Pancreas (tissue), 10 donors: ENCODE measurements around the gene UNC13C. TPM values are rescaled to one million over a fixed set of nuclear protein-coding genes. Genes with fewer than 3 reads are reported as not detected.

ENCODE experiments used
- ATAC-seq, 4 donors: fragments of 200-7000 bp; cut with Tn5 transposase; one replicate each; pipeline versions ENCODE4 v1.8.0 to v1.9.1; 2020; ENCODE audit warnings: mild to moderate bottlenecking in 4 of 4, moderate library complexity in 4 of 4
- DNase-seq, 6 donors: peaks; one replicate each; pipeline ENCODE4 v3.0.0-alpha.2; 2020
- FAIRE-seq: peaks from 2 replicates; lab custom pipeline; 2012; peaks lifted over from hg19 to GRCh38; lab: Jason Lieb, UNC
- H3K27ac ChIP-seq, 4 donors: fragments of 200-600 bp; sonication (generic); 1 replicate in 3 of 4; 2 replicates in 1 of 4; pipeline versions ENCODE4 v1.5.0 to v1.8.0; 2020
- H3K27me3 ChIP-seq, 4 donors: fragments of 200-600 bp; one replicate each; pipeline ENCODE4 v1.8.0; 2021
- H3K36me3 ChIP-seq, 3 donors: fragments of 200-600 bp; sonication (generic) in 1 of 3; one replicate each; pipeline versions ENCODE4 v1.5.0 to v1.8.0; 2020 to 2021
- H3K4me1 ChIP-seq, 3 donors: fragments of 200-600 bp; one replicate each; pipeline ENCODE4 v1.8.0; 2021
- H3K4me3 ChIP-seq, 4 donors: fragments of 200-600 bp; sonication (generic) in 2 of 4; one replicate each; pipeline versions ENCODE4 v1.5.0 to v1.8.0; 2020 to 2021
- H3K9me3 ChIP-seq, 4 donors: fragments of 200-600 bp; one replicate each; pipeline ENCODE4 v1.8.0; 2021
- WGBS, 2 donors: extraction: QIAGEN DNeasy Blood & Tissue Kit; methylation state at CpG; one replicate each; pipeline ENCODE4 v1.1.7; 2013; 5-methylcytosine and 5-hydroxymethylcytosine counted together
- intact Hi-C, 3 donors: fragments of 100-400 bp; cut with DNase I; formaldehyde crosslinking; loops; one replicate each; pipeline versions ENCODE4 v1.11.1 to v1.14.2; 2022
- polyA plus RNA-seq, 2 donors: library from polyadenylated mRNA; stranded (reverse); fragments of 200-250 nt; gene quantifications; one replicate each; pipeline ENCODE4 v1.2.3, GENCODE V29; 2013
- total RNA-seq, 6 donors: library from RNA; stranded (reverse); fragmentation: NEBNext Ultra II Directional in 4 of 6; extraction: Animal tissue kit (Norgen Biotek cat#: 25700) in 4 of 6; gene quantifications; one replicate each; pipeline versions ENCODE4 v1.2.1 to v1.2.4, GENCODE V29; 2021 to 2023
- TF ChIP-seq, protein P1 (sequence below), 4 donors: fragments of 200-600 bp; sonication (generic) in 3 of 4; IDR thresholded peaks; one replicate each; pipeline versions ENCODE4 v1.5.0 to v1.8.0; 2021; ENCODE audit warnings: antibody characterized with exemption in 4 of 4
- donor health status: healthy with polysubstance abuse.
- donor health status: DM: no; HTN: no; CAD: no; lungs with moderate emphysema.
- donor health status: DM: no; HTN: no; CAD: no.
- donor health status: control.
- donor health status: control.
- donor health status: Bipolar disorder and iron deficiency.
- donor health status: DM: yes; HTN: yes; CAD: no.
- donor health status: DM: no; HTN: no; CAD: no.
- donor health status: DM: no; HTN: no; CAD: no.
- donor health status: DM: yes; HTN: yes; CAD: no.

Gene UNC13C
- total and polyA plus RNA-seq, 8 donors, result under 0.01 to 0.38 (median 0.04) TPM; not detected in 2

- intact Hi-C loops, result no loop called here
- Histone ChIP-seq H3K4me3 (no peak overlapping the region), H3K36me3 (no peaks in the 10 kb centered on the region), H3K27ac (no peak overlapping the region), H3K27me3 (peaks cover 0 to 12% (median 4%) of the 10 kb centered on the region in 4 donors), H3K4me1 (peaks cover 0 to 4% (median 0%) of the 10 kb centered on the region in 3 donors), H3K9me3 (no peaks in the 10 kb centered on the region)
- WGBS, 2 donors, result 46 to 52% methylated on average over 8 of the region's 8 CpGs
- TF ChIP-seq, protein P1, sequence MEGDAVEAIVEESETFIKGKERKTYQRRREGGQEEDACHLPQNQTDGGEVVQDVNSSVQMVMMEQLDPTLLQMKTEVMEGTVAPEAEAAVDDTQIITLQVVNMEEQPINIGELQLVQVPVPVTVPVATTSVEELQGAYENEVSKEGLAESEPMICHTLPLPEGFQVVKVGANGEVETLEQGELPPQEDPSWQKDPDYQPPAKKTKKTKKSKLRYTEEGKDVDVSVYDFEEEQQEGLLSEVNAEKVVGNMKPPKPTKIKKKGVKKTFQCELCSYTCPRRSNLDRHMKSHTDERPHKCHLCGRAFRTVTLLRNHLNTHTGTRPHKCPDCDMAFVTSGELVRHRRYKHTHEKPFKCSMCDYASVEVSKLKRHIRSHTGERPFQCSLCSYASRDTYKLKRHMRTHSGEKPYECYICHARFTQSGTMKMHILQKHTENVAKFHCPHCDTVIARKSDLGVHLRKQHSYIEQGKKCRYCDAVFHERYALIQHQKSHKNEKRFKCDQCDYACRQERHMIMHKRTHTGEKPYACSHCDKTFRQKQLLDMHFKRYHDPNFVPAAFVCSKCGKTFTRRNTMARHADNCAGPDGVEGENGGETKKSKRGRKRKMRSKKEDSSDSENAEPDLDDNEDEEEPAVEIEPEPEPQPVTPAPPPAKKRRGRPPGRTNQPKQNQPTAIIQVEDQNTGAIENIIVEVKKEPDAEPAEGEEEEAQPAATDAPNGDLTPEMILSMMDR (IDR thresholded peaks at IDR 0.05), result no peak
- ATAC-seq (peak in 1 of 4 donors; percentile 43), DNase-seq (peak in 1 of 6 donors; percentile 7), FAIRE-seq (no peak)
Measured at GRCh38 chr15:53976844-53977392, 1.3 kb upstream of the UNC13C start.

DNA sequence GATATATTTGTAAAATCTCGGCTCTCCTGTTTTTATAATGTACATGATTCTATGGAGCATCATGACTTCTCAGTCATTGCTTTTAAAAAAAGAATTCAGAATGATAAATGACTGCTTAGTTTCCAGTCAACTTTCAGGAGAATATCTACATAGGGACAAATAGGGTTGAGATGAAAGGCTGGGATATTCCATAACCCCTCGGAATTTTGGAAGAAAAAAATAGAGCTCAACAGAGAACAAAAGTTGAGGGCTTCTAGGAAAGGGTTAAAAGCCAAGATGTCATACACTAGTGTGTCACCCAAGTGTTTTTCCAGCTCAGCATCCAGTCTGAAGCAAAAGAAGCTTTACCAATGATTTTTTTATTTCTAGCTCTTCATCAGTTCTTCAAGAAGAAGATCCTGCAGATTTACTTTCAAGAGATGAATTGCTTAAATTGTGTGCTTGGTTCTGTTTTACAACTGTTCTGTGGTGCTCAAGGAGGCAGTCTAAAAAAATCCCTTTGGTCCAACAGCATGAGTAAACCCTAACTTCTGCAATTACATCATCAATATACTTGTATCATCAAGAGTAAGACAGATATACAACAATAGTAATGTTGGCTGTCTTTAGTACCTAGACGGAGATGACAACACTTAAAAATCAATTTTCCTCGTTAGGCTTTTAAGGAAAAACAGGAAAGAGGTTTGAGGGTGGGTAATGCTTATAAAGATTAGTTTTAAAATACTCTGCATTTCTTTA, 979 bp downstream of the UNC13C start:
- Histone ChIP-seq H3K4me1 (peaks cover 0 to 4% (median 0%) of the 10 kb centered on the region in 3 donors), H3K36me3 (no peaks in the 10 kb centered on the region), H3K9me3 (no peaks in the 10 kb centered on the region), H3K4me3 (peak overlapping the region in 2 of 4 donors; percentile 25 to 32), H3K27ac (no peak overlapping the region), H3K27me3 (peaks cover 0 to 12% (median 4%) of the 10 kb centered on the region in 4 donors)
- FAIRE-seq, result no peak
- no peak for DNase-seq
- ATAC-seq, result no peak
- intact Hi-C loops, result no loop called here
- 47 to 53% methylated on average over 4 of the region's 4 CpGs for WGBS, 2 donors
- TF ChIP-seq, protein P1 (IDR thresholded peaks at IDR 0.05), result no peak

DNA sequence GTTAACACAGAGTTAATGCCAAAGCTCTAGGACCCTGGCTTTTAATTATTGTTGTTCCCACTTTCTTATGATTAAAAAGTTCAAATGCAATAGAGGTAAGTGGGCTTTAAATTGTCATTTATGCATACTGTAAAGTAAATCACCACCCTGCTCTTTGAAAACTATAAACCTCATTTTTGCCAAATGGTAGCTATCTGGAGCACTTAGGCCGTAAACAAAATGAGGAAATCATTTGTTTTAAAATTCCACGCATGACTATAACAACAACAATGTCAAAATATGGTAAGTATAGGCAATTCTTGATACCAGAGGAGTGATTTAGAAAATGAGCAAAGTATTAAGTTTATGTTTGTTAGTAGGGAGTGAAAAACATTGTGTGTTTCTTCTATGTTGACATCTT, 1.8 kb downstream of the UNC13C start:
- TF ChIP-seq, protein P1 (IDR thresholded peaks at IDR 0.05), result no peak
- H3K36me3 ChIP-seq, result no peaks in the 10 kb centered on the region
- intact Hi-C loops, result no loop called here
- no peak for ATAC-seq
- 90 to 98% methylated on average over 2 of the region's 2 CpGs for WGBS, 2 donors
- no peak for FAIRE-seq
- H3K9me3 ChIP-seq, result no peaks in the 10 kb centered on the region
- peaks cover 0 to 12% (median 4%) of the 10 kb centered on the region in 4 donors for H3K27me3 ChIP-seq
- DNase-seq, result no peak
- peaks cover 0 to 4% (median 0%) of the 10 kb centered on the region in 3 donors for H3K4me1 ChIP-seq
- H3K27ac ChIP-seq, result no peak overlapping the region
- no peak overlapping the region for H3K4me3 ChIP-seq

DNA sequence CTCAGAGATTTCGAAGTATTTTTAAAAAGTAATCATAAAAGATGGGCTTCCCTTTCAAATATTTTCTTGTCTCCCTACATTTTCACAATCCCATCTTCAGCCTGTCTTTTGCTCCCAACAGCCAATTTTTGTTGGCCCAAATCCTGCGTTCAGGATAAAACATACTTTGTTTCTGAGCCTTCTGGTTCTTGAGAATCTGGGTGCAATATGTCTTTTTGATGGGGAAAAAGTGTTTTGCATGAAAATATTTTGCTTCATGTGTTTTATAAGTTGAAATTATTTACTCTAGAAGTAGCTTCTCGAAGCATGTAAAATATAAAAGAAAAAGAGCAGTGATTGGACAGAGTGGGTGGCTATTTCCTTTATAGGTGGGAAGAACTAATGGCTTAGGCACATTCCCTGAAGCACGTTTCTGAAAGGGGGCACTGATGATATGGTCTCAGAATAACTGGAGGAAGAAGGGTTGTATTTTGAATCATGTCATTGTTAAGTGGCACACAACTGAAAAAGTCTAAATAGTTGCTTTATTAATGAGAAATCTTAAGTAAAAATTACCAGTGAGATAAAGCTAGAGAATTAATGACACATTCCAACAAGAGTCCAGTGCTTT, 3.9 kb downstream of the UNC13C start:
- TF ChIP-seq, protein P1 (IDR thresholded peaks at IDR 0.05), result no peak
- whole genome bisulfite sequencing, 2 donors, result 62 to 67% methylated on average over 4 of the region's 4 CpGs

More for the DNA sequence above, 3.9 kb downstream of the UNC13C start:
- H3K9me3 ChIP-seq, result no peaks in the 10 kb centered on the region
- H3K36me3 ChIP-seq, result no peaks in the 10 kb centered on the region
- H3K4me3 ChIP-seq, result no peak overlapping the region
- no peak for DNase-seq
- H3K27me3 ChIP-seq, result peaks cover 0 to 12% (median 4%) of the 10 kb centered on the region in 4 donors
- no peak overlapping the region for H3K27ac ChIP-seq
- intact Hi-C loops, result no loop called here
- no peak for FAIRE-seq
- no peak for ATAC-seq
- peaks cover 0 to 4% (median 0%) of the 10 kb centered on the region in 3 donors for H3K4me1 ChIP-seq
